GM23338 (cell line): ENCODE results near the gene EHD4. TPM values are rescaled to one million over a fixed set of nuclear protein-coding genes. Genes with fewer than 3 reads are reported as not detected.

Experiments used
- ATAC-seq: fragments of 200-7000 bp; cut with Tn5 transposase; 3 replicates; pipeline ENCODE4 v1.9.1; 2020
- DNase-seq: peaks from one replicate; pipeline ENCODE4 v3.0.0-alpha.2; 2015; ENCODE audit warnings: low spot score
- H2AFZ ChIP-seq: fragments of 200-600 bp; sonication (generic); 2 replicates; pipeline ENCODE4 v1.8.0; 2016; ENCODE audit warnings: antibody characterized with exemption, mild to moderate bottlenecking, moderate library complexity
- H3F3A ChIP-seq: fragments of 200-600 bp; sonication (generic); replicated peaks from 2 replicates; pipeline ENCODE4 v1.8.0; 2017; ENCODE audit warnings: antibody characterized with exemption, mixed run types, low read depth
- H3K27ac ChIP-seq: fragments of 200-600 bp; sonication (generic); 2 replicates; pipeline ENCODE4 v1.6.1; 2016; ENCODE audit warnings: low read depth
- H3K27me3 ChIP-seq: fragments of 200-600 bp; sonication (generic); 2 replicates; pipeline ENCODE4 v1.8.0; 2016; ENCODE audit warnings: mild to moderate bottlenecking, mixed run types, moderate library complexity; ENCODE audit not compliant: insufficient read depth
- H3K36me3 ChIP-seq: fragments of 200-600 bp; sonication (generic); 2 replicates; pipeline ENCODE4 v1.8.0; 2016; ENCODE audit warnings: mild to moderate bottlenecking; ENCODE audit not compliant: insufficient read depth
- H3K4me1 ChIP-seq: fragments of 200-600 bp; sonication (generic); 2 replicates; pipeline ENCODE4 v1.8.0; 2016; ENCODE audit warnings: mild to moderate bottlenecking, moderate library complexity; ENCODE audit not compliant: insufficient read depth
- H3K4me2 ChIP-seq: fragments of 200-600 bp; sonication (generic); 2 replicates; pipeline ENCODE4 v1.7.1; 2017; ENCODE audit warnings: mixed run types
- H3K4me3 ChIP-seq: fragments of 200-600 bp; sonication (generic); 2 replicates; pipeline ENCODE4 v1.6.1; 2016; ENCODE audit warnings: mixed run types
- H3K79me2 ChIP-seq: fragments of 200-600 bp; sonication (generic); replicated peaks from 2 replicates; pipeline ENCODE4 v1.8.0; 2017; ENCODE audit warnings: mild to moderate bottlenecking; ENCODE audit not compliant: insufficient read depth
- H3K9me2 ChIP-seq: fragments of 200-600 bp; sonication (generic); 2 replicates; pipeline ENCODE4 v1.8.0; 2017; ENCODE audit not compliant: insufficient read depth
- H4K20me1 ChIP-seq: fragments of 200-600 bp; sonication (generic); replicated peaks from 2 replicates; pipeline ENCODE4 v1.8.0; 2017; ENCODE audit warnings: mild to moderate bottlenecking; ENCODE audit not compliant: insufficient read depth
- H3K27ac Mint-ChIP-seq: 2 replicates; pipeline ENCODE4 v1.8.0; 2020; ENCODE audit warnings: inconsistent platforms, mild to moderate bottlenecking, moderate library complexity, mixed read lengths
- H3K27me3 Mint-ChIP-seq: 3 replicates; pipeline ENCODE4 v1.8.0; 2022; ENCODE audit warnings: low read depth, mild to moderate bottlenecking, moderate library complexity, mixed read lengths, inconsistent platforms; ENCODE audit not compliant: insufficient read depth, poor library complexity
- H3K36me3 Mint-ChIP-seq: 3 replicates; pipeline ENCODE4 v1.8.0; 2021; ENCODE audit warnings: low read depth, mild to moderate bottlenecking, inconsistent platforms, moderate library complexity, mixed read lengths
- H3K4me1 Mint-ChIP-seq: 3 replicates; pipeline ENCODE4 v1.8.0; 2020; ENCODE audit warnings: mild to moderate bottlenecking, inconsistent platforms, mixed read lengths
- H3K4me3 Mint-ChIP-seq: 3 replicates; pipeline ENCODE4 v1.8.0; 2021; ENCODE audit warnings: moderate library complexity, mild to moderate bottlenecking, inconsistent platforms, mixed read lengths
- H3K9me3 Mint-ChIP-seq: 3 replicates; pipeline ENCODE4 v1.8.0; 2020; ENCODE audit warnings: moderate library complexity, mild to moderate bottlenecking, inconsistent platforms, mixed read lengths
- CREB1 ChIP-seq: fragments of 250-450 bp; sonication (Bioruptor Pico); IDR thresholded peaks from 2 replicates; pipeline ENCODE4 v1.5.0; 2020; ENCODE audit warnings: low read depth, mild to moderate bottlenecking, moderate library complexity
- CTCF ChIP-seq, 2 experiments: fragments of 200-600 bp in 1 of 2; sonication (generic) in 1 of 2; conservative IDR thresholded peaks; 2 replicates each; pipeline versions ENCODE4 v1.5.1 to v1.6.1; 2016 to 2017; ENCODE audit warnings: antibody characterized with exemption in 2 of 2, low read depth in 2 of 2, mild to moderate bottlenecking in 2 of 2, moderate library complexity in 1 of 2
- ETS1 ChIP-seq: IDR thresholded peaks from 2 replicates; pipeline ENCODE4 v1.6.1; 2016; ENCODE audit warnings: antibody characterized with exemption
- EZH2 ChIP-seq: fragments of 200-600 bp; sonication (generic); IDR thresholded peaks from one replicate; pipeline ENCODE4 v1.8.0; 2017; ENCODE audit warnings: antibody characterized with exemption, mild to moderate bottlenecking, low read depth; ENCODE audit not compliant: unreplicated experiment
- EZH2phosphoT487 ChIP-seq: fragments of 200-600 bp; sonication (generic); IDR thresholded peaks from one replicate; pipeline ENCODE4 v1.8.1; 2018; ENCODE audit warnings: antibody characterized with exemption; ENCODE audit not compliant: unreplicated experiment
- JUNB ChIP-seq: IDR thresholded peaks from one replicate; pipeline ENCODE4 v1.6.1; 2016; ENCODE audit warnings: antibody characterized with exemption; ENCODE audit not compliant: unreplicated experiment
- NANOG ChIP-seq: IDR thresholded peaks from 2 replicates; pipeline ENCODE4 v1.6.1; 2016; ENCODE audit warnings: antibody characterized with exemption, borderline replicate concordance
- POLR2AphosphoS5 ChIP-seq: IDR thresholded peaks from 2 replicates; pipeline ENCODE4 v1.6.1; 2016; ENCODE audit warnings: antibody characterized with exemption, low read depth
- REST ChIP-seq: IDR thresholded peaks from one replicate; pipeline ENCODE4 v1.6.1; 2018; ENCODE audit warnings: antibody characterized with exemption; ENCODE audit not compliant: unreplicated experiment
- STAT1 ChIP-seq: IDR thresholded peaks from one replicate; pipeline ENCODE4 v1.6.1; 2016; ENCODE audit warnings: antibody characterized with exemption; ENCODE audit not compliant: unreplicated experiment
- ZNF114 ChIP-seq: fragments of 250-450 bp; sonication (Bioruptor Pico); IDR thresholded peaks from 2 replicates; pipeline ENCODE4 v1.5.0; 2020; ENCODE audit warnings: mild to moderate bottlenecking, moderate library complexity
- ZNF331 ChIP-seq: fragments of 250-450 bp; sonication (Bioruptor Pico); IDR thresholded peaks from 2 replicates; pipeline ENCODE4 v1.5.0; 2020; ENCODE audit warnings: low read depth, mild to moderate bottlenecking, moderate library complexity
- ZNF462 ChIP-seq: fragments of 250-450 bp; sonication (Bioruptor Pico); IDR thresholded peaks from 2 replicates; pipeline ENCODE4 v1.5.0; 2020; ENCODE audit warnings: mild to moderate bottlenecking, moderate library complexity
- polyA plus RNA-seq: library from polyadenylated mRNA; unstranded; fragments of >200 nt; fragmentation: Nextera tagmentation; extraction: Ambion mirVana; gene quantifications from 2 replicates; pipeline ENCODE4 v1.2.1, GENCODE V29; 2016
- total RNA-seq: library from RNA; depleted of rRNA; stranded (reverse); fragments of >200 nt; shearing (Covaris generic); gene quantifications from 2 replicates; pipeline ENCODE4 v1.2.3, GENCODE V29; 2014

EHD4 gene
- total and polyA plus RNA-seq, 2 experiments from 2014 or later: 13.0 to 31.0 TPM

- Histone ChIP-seq H3K4me2 (no peak overlapping the region), H3K27me3 (no peaks in the 10 kb centered on the region), H4K20me1 (no peaks in the 10 kb centered on the region), H3K9me2 (no peaks in the 10 kb centered on the region), H2AFZ (no peak overlapping the region), H3K79me2 (no peaks in the 10 kb centered on the region), H3K27ac (no peak overlapping the region), H3K36me3 (no peaks in the 10 kb centered on the region), H3K4me1 (no peaks in the 10 kb centered on the region), H3F3A (no peaks in the 10 kb centered on the region), H3K4me3 (no peak overlapping the region)
- ATAC-seq (no peak), DNase-seq (no peak)
- no peak for TF ChIP-seq CREB1 (CRISPR knock-in tag)
- no peak for TF ChIP-seq STAT1
- TF ChIP-seq EZH2: no peak
- no peak for TF ChIP-seq CTCF (conservative IDR thresholded peaks at IDR 0.05; ENCODE audit: low read depth in 2 of 2)
- no peak for TF ChIP-seq REST
- TF ChIP-seq NANOG: no peak
- TF ChIP-seq ZNF462 (CRISPR knock-in tag): no peak
- no peak for TF ChIP-seq ETS1
- TF ChIP-seq JUNB: no peak
- no peak for TF ChIP-seq EZH2phosphoT487
- no peak for TF ChIP-seq ZNF331
- TF ChIP-seq ZNF114 (CRISPR knock-in tag): no peak
- no peak for TF ChIP-seq POLR2AphosphoS5
- Mint-ChIP-seq H3K27me3 (peaks cover 4% of the 10 kb centered on the region), H3K4me1 (no peaks in the 10 kb centered on the region), H3K27ac (no peak overlapping the region), H3K9me3 (no peaks in the 10 kb centered on the region), H3K36me3 (no peaks in the 10 kb centered on the region), H3K4me3 (no peak overlapping the region)
These were observed 25.5 kb upstream of the EHD4 start for GRCh38 chr15:41997845-41998244.
